WTC11 (cell line): Measurements from ENCODE around the gene CCM2. TPM values are rescaled to one million over a fixed set of nuclear protein-coding genes. Genes with fewer than 3 reads are reported as not detected.

Experiments used
- ETV6 ChIP-seq: sonication (generic); formaldehyde crosslinking; IDR thresholded peaks from 2 replicates; pipeline ENCODE4 v1.8.1; 2022; ENCODE audit warnings: mild to moderate bottlenecking, missing genetic modification reagents
- HMGA2 ChIP-seq: fragments of 250-450 bp; sonication (Bioruptor Pico); IDR thresholded peaks from 2 replicates; pipeline ENCODE4 v1.4.0; 2021; ENCODE audit warnings: mild to moderate bottlenecking, moderate library complexity
- total RNA-seq: library from RNA; stranded (reverse); gene quantifications from 3 replicates; pipeline ENCODE4 v1.2.3, GENCODE V29; 2021
- TF ChIP-seq, protein P1 (sequence below): sonication (generic); formaldehyde crosslinking; IDR thresholded peaks from 2 replicates; pipeline ENCODE4 v1.8.0; 2022; ENCODE audit warnings: mild to moderate bottlenecking, missing genetic modification reagents
- TF ChIP-seq, protein P2 (sequence below): sonication (generic); formaldehyde crosslinking; IDR thresholded peaks from 2 replicates; pipeline ENCODE4 v1.8.0; 2022; ENCODE audit warnings: missing genetic modification reagents
- TF ChIP-seq, protein P3 (sequence below): sonication (generic); formaldehyde crosslinking; IDR thresholded peaks from 2 replicates; pipeline ENCODE4 v1.8.1; 2022; ENCODE audit warnings: mild to moderate bottlenecking, moderate library complexity, missing genetic modification reagents
- TF ChIP-seq, protein P4 (sequence below): fragments of 250-450 bp; sonication (Bioruptor Pico); IDR thresholded peaks from 2 replicates; pipeline ENCODE4 v1.9.0; 2021; ENCODE audit warnings: mild to moderate bottlenecking
- TF ChIP-seq, protein P5 (sequence below): sonication (generic); formaldehyde crosslinking; IDR thresholded peaks from 2 replicates; pipeline ENCODE4 v1.8.1; 2023; ENCODE audit warnings: mild to moderate bottlenecking, missing genetic modification reagents

CCM2 gene
- total RNA-seq, 1 experiment from 2014 or later: 32.7 TPM

DNA sequence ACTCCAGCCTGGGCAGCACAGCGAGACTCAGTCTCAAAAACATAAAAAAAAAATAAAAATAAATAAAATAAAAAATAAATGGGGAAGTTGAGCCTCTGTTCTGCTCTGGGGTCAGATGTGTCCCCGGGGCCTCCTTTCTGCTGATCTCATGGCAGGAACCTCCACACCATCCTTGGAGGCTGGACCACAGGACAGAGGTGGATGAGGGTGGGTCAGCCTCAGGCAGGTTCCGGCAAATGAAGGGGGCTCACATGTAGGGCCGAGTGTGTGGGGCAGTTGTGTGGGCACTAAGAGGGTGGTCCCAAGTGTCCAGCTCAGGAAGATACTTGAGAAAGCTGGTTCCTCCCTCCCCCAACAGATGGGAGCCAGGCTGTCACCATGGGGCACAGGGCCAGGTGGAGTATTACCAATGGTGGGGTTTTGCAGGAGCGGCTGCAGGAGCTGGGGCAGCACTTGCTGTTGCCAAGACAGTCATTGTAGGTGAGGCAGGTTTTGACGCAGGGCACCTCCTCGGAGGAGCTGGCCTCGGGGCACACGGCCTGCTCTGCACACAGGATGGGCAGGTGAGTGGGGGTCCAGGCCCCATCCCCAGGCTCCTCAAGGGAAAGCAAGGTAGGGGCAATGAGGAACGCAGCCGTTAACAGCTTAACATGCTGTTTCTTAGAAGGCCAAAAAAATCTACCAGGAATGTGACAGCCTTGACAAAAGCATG lies 125.3 kb downstream of the CCM2 start (continued):
- TF ChIP-seq HMGA2 (CRISPR knock-in tag) (no peak), ETV6 (no peak)
- TF ChIP-seq, protein P1, sequence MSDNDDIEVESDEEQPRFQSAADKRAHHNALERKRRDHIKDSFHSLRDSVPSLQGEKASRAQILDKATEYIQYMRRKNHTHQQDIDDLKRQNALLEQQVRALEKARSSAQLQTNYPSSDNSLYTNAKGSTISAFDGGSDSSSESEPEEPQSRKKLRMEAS (CRISPR knock-in tag): no peak
- TF ChIP-seq, protein P2, sequence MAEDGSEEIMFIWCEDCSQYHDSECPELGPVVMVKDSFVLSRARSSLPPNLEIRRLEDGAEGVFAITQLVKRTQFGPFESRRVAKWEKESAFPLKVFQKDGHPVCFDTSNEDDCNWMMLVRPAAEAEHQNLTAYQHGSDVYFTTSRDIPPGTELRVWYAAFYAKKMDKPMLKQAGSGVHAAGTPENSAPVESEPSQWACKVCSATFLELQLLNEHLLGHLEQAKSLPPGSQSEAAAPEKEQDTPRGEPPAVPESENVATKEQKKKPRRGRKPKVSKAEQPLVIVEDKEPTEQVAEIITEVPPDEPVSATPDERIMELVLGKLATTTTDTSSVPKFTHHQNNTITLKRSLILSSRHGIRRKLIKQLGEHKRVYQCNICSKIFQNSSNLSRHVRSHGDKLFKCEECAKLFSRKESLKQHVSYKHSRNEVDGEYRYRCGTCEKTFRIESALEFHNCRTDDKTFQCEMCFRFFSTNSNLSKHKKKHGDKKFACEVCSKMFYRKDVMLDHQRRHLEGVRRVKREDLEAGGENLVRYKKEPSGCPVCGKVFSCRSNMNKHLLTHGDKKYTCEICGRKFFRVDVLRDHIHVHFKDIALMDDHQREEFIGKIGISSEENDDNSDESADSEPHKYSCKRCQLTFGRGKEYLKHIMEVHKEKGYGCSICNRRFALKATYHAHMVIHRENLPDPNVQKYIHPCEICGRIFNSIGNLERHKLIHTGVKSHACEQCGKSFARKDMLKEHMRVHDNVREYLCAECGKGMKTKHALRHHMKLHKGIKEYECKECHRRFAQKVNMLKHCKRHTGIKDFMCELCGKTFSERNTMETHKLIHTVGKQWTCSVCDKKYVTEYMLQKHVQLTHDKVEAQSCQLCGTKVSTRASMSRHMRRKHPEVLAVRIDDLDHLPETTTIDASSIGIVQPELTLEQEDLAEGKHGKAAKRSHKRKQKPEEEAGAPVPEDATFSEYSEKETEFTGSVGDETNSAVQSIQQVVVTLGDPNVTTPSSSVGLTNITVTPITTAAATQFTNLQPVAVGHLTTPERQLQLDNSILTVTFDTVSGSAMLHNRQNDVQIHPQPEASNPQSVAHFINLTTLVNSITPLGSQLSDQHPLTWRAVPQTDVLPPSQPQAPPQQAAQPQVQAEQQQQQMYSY: no peak
- TF ChIP-seq, protein P3, sequence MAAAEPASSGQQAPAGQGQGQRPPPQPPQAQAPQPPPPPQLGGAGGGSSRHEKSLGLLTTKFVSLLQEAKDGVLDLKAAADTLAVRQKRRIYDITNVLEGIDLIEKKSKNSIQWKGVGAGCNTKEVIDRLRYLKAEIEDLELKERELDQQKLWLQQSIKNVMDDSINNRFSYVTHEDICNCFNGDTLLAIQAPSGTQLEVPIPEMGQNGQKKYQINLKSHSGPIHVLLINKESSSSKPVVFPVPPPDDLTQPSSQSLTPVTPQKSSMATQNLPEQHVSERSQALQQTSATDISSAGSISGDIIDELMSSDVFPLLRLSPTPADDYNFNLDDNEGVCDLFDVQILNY (CRISPR knock-in tag): no peak
- TF ChIP-seq, protein P4, sequence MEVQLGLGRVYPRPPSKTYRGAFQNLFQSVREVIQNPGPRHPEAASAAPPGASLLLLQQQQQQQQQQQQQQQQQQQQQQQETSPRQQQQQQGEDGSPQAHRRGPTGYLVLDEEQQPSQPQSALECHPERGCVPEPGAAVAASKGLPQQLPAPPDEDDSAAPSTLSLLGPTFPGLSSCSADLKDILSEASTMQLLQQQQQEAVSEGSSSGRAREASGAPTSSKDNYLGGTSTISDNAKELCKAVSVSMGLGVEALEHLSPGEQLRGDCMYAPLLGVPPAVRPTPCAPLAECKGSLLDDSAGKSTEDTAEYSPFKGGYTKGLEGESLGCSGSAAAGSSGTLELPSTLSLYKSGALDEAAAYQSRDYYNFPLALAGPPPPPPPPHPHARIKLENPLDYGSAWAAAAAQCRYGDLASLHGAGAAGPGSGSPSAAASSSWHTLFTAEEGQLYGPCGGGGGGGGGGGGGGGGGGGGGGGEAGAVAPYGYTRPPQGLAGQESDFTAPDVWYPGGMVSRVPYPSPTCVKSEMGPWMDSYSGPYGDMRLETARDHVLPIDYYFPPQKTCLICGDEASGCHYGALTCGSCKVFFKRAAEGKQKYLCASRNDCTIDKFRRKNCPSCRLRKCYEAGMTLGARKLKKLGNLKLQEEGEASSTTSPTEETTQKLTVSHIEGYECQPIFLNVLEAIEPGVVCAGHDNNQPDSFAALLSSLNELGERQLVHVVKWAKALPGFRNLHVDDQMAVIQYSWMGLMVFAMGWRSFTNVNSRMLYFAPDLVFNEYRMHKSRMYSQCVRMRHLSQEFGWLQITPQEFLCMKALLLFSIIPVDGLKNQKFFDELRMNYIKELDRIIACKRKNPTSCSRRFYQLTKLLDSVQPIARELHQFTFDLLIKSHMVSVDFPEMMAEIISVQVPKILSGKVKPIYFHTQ (CRISPR knock-in tag): no peak
- TF ChIP-seq, protein P5, sequence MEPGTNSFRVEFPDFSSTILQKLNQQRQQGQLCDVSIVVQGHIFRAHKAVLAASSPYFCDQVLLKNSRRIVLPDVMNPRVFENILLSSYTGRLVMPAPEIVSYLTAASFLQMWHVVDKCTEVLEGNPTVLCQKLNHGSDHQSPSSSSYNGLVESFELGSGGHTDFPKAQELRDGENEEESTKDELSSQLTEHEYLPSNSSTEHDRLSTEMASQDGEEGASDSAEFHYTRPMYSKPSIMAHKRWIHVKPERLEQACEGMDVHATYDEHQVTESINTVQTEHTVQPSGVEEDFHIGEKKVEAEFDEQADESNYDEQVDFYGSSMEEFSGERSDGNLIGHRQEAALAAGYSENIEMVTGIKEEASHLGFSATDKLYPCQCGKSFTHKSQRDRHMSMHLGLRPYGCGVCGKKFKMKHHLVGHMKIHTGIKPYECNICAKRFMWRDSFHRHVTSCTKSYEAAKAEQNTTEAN (CRISPR knock-in tag): no peak

Other genes starting within 250 kb of the CCM2 start
- gene PPIA, start 203.5 kb upstream of the CCM2 start, total RNA-seq: 2,465 to 2,581 TPM (median 2,516 TPM) in 3 replicates
- 178 to 229 TPM (median 227 TPM) in 3 replicates for gene H2AZ2, start 152.1 kb upstream of the CCM2 start, total RNA-seq
- 22.0 to 22.5 TPM (median 22.1 TPM) in 3 replicates for gene PURB, start 114.7 kb upstream of the CCM2 start, total RNA-seq
- 0.41 to 0.48 TPM (median 0.46 TPM) in 3 replicates for gene MYO1G, start 21.2 kb upstream of the CCM2 start, total RNA-seq
- gene NACAD, start 88.8 kb downstream of the CCM2 start, total RNA-seq: 5.5 to 6.0 TPM (median 5.7 TPM) in 3 replicates
- gene TBRG4, start 111.5 kb downstream of the CCM2 start, total RNA-seq: 122 to 167 TPM (median 124 TPM) in 3 replicates
- gene RAMP3, start 157.6 kb downstream of the CCM2 start, total RNA-seq: 0.85 to 1.2 TPM (median 1.1 TPM) in 3 replicates